Ishikawa (cell line): ENCODE measurements around the gene TUBA3C.

Source experiments
- CEBPB ChIP-seq: IDR thresholded peaks from 2 replicates; pipeline ENCODE4 v1.6.1; 2012
- CREB1 ChIP-seq: IDR thresholded peaks from 2 replicates; pipeline ENCODE4 v1.6.1; 2012; ENCODE audit warnings: low read depth
- EGR1 ChIP-seq: IDR thresholded peaks from 2 replicates; pipeline ENCODE4 v1.6.1; 2012
- EP300 ChIP-seq: IDR thresholded peaks from 2 replicates; pipeline ENCODE4 v1.6.1; 2012; ENCODE audit warnings: borderline replicate concordance
- FOXM1 ChIP-seq: IDR thresholded peaks from 2 replicates; pipeline ENCODE4 v1.6.1; 2012; ENCODE audit warnings: low read depth, borderline replicate concordance
- MAX ChIP-seq: IDR thresholded peaks from 2 replicates; pipeline ENCODE4 v1.6.1; 2012
- NFIC ChIP-seq: IDR thresholded peaks from 2 replicates; pipeline ENCODE4 v1.6.1; 2012
- RAD21 ChIP-seq: IDR thresholded peaks from 2 replicates; pipeline ENCODE4 v1.6.1; 2012; ENCODE audit warnings: low read depth
- REST ChIP-seq: IDR thresholded peaks from 2 replicates; pipeline ENCODE4 v1.6.1; 2012; ENCODE audit warnings: low read depth, mild to moderate bottlenecking
- TAF1 ChIP-seq: IDR thresholded peaks from 2 replicates; pipeline ENCODE4 v1.6.1; 2012; ENCODE audit warnings: low read depth, mild to moderate bottlenecking
- TCF12 ChIP-seq: IDR thresholded peaks from 2 replicates; pipeline ENCODE4 v1.6.1; 2012; ENCODE audit warnings: low read depth
- TEAD4 ChIP-seq: IDR thresholded peaks from 2 replicates; pipeline ENCODE4 v1.6.1; 2012
- USF1 ChIP-seq: IDR thresholded peaks from 2 replicates; pipeline ENCODE4 v1.6.1; 2012
- YY1 ChIP-seq: IDR thresholded peaks from 2 replicates; pipeline ENCODE4 v1.6.1; 2012; ENCODE audit warnings: low read depth
- ZBTB7A ChIP-seq: IDR thresholded peaks from 2 replicates; pipeline ENCODE4 v1.6.1; 2012; ENCODE audit warnings: low read depth

Gene TUBA3C

GRCh38 chr13:19181621-19182485, at the start of gene TUBA3C:
TUBA3C (minus strand) TSS chr13:19181824; CDS start chr13:19181747, 77 bp downstream.
- no peak for TF ChIP-seq FOXM1
- TF ChIP-seq NFIC, result no peak
- TF ChIP-seq CREB1, result no peak
- TF ChIP-seq ZBTB7A, result no peak
- no peak for TF ChIP-seq MAX
- no peak for TF ChIP-seq USF1
- no peak for TF ChIP-seq CEBPB
- TF ChIP-seq TEAD4, result no peak
- TF ChIP-seq TAF1, result no peak

- no peak for TF ChIP-seq CREB1
- no peak for TF ChIP-seq EP300
- TF ChIP-seq USF1, result no peak
- no peak for TF ChIP-seq CEBPB
- no peak for TF ChIP-seq EGR1
- no peak for TF ChIP-seq YY1
- no peak for TF ChIP-seq FOXM1
- TF ChIP-seq TAF1, result no peak
Observed at GRCh38 chr13:19185865-19186645, 4.4 kb upstream of the TUBA3C start.

- TF ChIP-seq CREB1 (no peak), MAX (no peak), NFIC (no peak), ZBTB7A (no peak), YY1 (no peak), TAF1 (no peak), EP300 (no peak), USF1 (no peak), TCF12 (no peak), CEBPB (no peak), FOXM1 (no peak), RAD21 (no peak), REST (no peak), TEAD4 (no peak), EGR1 (no peak)
Observed at GRCh38 chr13:19185086-19185864, 3.7 kb upstream of the TUBA3C start.

GRCh38 chr13:19184176-19184575, 2.6 kb upstream of the TUBA3C start:
- TF ChIP-seq YY1 (no peak), TCF12 (no peak), NFIC (no peak), RAD21 (no peak), CREB1 (no peak)

GRCh38 chr13:19183676-19184075, 2.1 kb upstream of the TUBA3C start:
- no peak for TF ChIP-seq MAX
- no peak for TF ChIP-seq CREB1
- no peak for TF ChIP-seq ZBTB7A
- TF ChIP-seq TCF12, result no peak
- no peak for TF ChIP-seq TEAD4
- no peak for TF ChIP-seq NFIC
- TF ChIP-seq EGR1, result no peak
- TF ChIP-seq USF1, result no peak
- TF ChIP-seq EP300, result no peak
- no peak for TF ChIP-seq REST
- no peak for TF ChIP-seq TAF1
- no peak for TF ChIP-seq RAD21
- TF ChIP-seq FOXM1, result no peak
- no peak for TF ChIP-seq CEBPB
- no peak for TF ChIP-seq YY1
